WTC11 (cell line): ENCODE results near the gene IL1RAPL1. TPM values are rescaled to one million over a fixed set of nuclear protein-coding genes. Genes with fewer than 3 reads are reported as not detected.

Source experiments
- ATAC-seq: fragments of 200-7000 bp; cut with Tn5 transposase; 2 replicates; pipeline ENCODE4 v1.10.0; 2021; ENCODE audit warnings: mild to moderate bottlenecking, moderate library complexity
- CTCF ChIA-PET: fragments of 300-600 bp; sonication (Branson Sonifier 250); formaldehyde crosslinking; loops from one replicate; lab custom pipeline; 2021; ENCODE audit warnings: antibody characterized with exemption; lab: Charles Lee
- POLR2A ChIA-PET: fragments of 350-600 bp; sonication (Branson Sonifier 250); formaldehyde crosslinking; loops from one replicate; lab custom pipeline; 2021; ENCODE audit warnings: antibody characterized with exemption; lab: Charles Lee
- DNase-seq: peaks from one replicate; pipeline ENCODE4 v3.0.0; 2021; ENCODE audit warnings: low spot score
- H3K27ac Mint-ChIP-seq: 2 replicates; pipeline ENCODE4 v1.8.0; 2021; ENCODE audit warnings: mixed read lengths
- H3K27me3 Mint-ChIP-seq: 2 replicates; pipeline ENCODE4 v1.8.0; 2021; ENCODE audit warnings: low read depth, mild to moderate bottlenecking, moderate library complexity, mixed read lengths
- H3K36me3 Mint-ChIP-seq: 2 replicates; pipeline ENCODE4 v1.8.0; 2021; ENCODE audit warnings: mixed read lengths
- H3K4me1 Mint-ChIP-seq: 2 replicates; pipeline ENCODE4 v1.8.0; 2022; ENCODE audit warnings: mixed read lengths
- H3K4me3 Mint-ChIP-seq: 2 replicates; pipeline ENCODE4 v1.8.0; 2021; ENCODE audit warnings: mild to moderate bottlenecking, moderate library complexity, mixed read lengths
- H3K9me3 Mint-ChIP-seq: 2 replicates; pipeline ENCODE4 v1.8.0; 2021; ENCODE audit warnings: mixed read lengths
- ATF1 ChIP-seq: sonication (generic); formaldehyde crosslinking; IDR thresholded peaks from 2 replicates; pipeline ENCODE4 v1.8.1; 2023; ENCODE audit warnings: mild to moderate bottlenecking, moderate library complexity, missing genetic modification reagents
- ATF2 ChIP-seq: sonication (generic); formaldehyde crosslinking; IDR thresholded peaks from 2 replicates; pipeline ENCODE4 v1.8.1; 2022; ENCODE audit warnings: low read depth, missing genetic modification reagents, borderline replicate concordance
- CDX4 ChIP-seq: fragments of 250-450 bp; sonication (Bioruptor Pico); IDR thresholded peaks from 2 replicates; pipeline ENCODE4 v1.9.0; 2021; ENCODE audit warnings: moderate library complexity, mild to moderate bottlenecking, inconsistent platforms, borderline replicate concordance
- CREB1 ChIP-seq: sonication (generic); formaldehyde crosslinking; IDR thresholded peaks from 2 replicates; pipeline ENCODE4 v1.8.0; 2023; ENCODE audit warnings: mild to moderate bottlenecking, missing genetic modification reagents
- ELF4 ChIP-seq: sonication (generic); formaldehyde crosslinking; IDR thresholded peaks from 2 replicates; pipeline ENCODE4 v1.8.1; 2022; ENCODE audit warnings: low read depth, mild to moderate bottlenecking, moderate library complexity, missing genetic modification reagents
- ETV6 ChIP-seq: sonication (generic); formaldehyde crosslinking; IDR thresholded peaks from 2 replicates; pipeline ENCODE4 v1.8.1; 2022; ENCODE audit warnings: mild to moderate bottlenecking, missing genetic modification reagents
- FOXK1 ChIP-seq: sonication (generic); formaldehyde crosslinking; IDR thresholded peaks from 2 replicates; pipeline ENCODE4 v1.8.0; 2022; ENCODE audit warnings: mild to moderate bottlenecking, moderate library complexity, missing genetic modification reagents
- FOXP1 ChIP-seq: sonication (generic); formaldehyde crosslinking; IDR thresholded peaks from 2 replicates; pipeline ENCODE4 v1.8.0; 2022; ENCODE audit warnings: missing genetic modification reagents, mild to moderate bottlenecking, moderate library complexity, borderline replicate concordance
- GTF2I ChIP-seq: fragments of 250-450 bp; sonication (Bioruptor Pico); conservative IDR thresholded peaks from 2 replicates; pipeline ENCODE4 v1.4.0; 2021; ENCODE audit warnings: mild to moderate bottlenecking
- HMGXB4 ChIP-seq: sonication (generic); formaldehyde crosslinking; IDR thresholded peaks from 2 replicates; pipeline ENCODE4 v1.8.1; 2023; ENCODE audit warnings: mild to moderate bottlenecking, moderate library complexity, missing genetic modification reagents
- IRF1 ChIP-seq: sonication (generic); formaldehyde crosslinking; IDR thresholded peaks from 2 replicates; pipeline ENCODE4 v1.8.0; 2023; ENCODE audit warnings: missing genetic modification reagents
- JUN ChIP-seq: sonication (generic); formaldehyde crosslinking; IDR thresholded peaks from 2 replicates; pipeline ENCODE4 v1.8.0; 2023; ENCODE audit warnings: mild to moderate bottlenecking, missing genetic modification reagents
- MLX ChIP-seq: sonication (generic); formaldehyde crosslinking; IDR thresholded peaks from 2 replicates; pipeline ENCODE4 v1.8.1; 2023; ENCODE audit warnings: mild to moderate bottlenecking, missing genetic modification reagents, moderate library complexity
- NFATC4 ChIP-seq: fragments of 250-450 bp; sonication (Bioruptor Pico); IDR thresholded peaks from 2 replicates; pipeline ENCODE4 v1.9.0; 2021; ENCODE audit warnings: mild to moderate bottlenecking
- NFE2L1 ChIP-seq: sonication (generic); formaldehyde crosslinking; IDR thresholded peaks from 2 replicates; pipeline ENCODE4 v1.8.1; 2023; ENCODE audit warnings: missing genetic modification reagents
- NR3C1 ChIP-seq: sonication (generic); formaldehyde crosslinking; conservative IDR thresholded peaks from 2 replicates; pipeline ENCODE4 v1.8.1; 2023; ENCODE audit warnings: low read depth, mild to moderate bottlenecking, missing genetic modification reagents
- PRDM15 ChIP-seq: sonication (generic); formaldehyde crosslinking; IDR thresholded peaks from 2 replicates; pipeline ENCODE4 v1.8.0; 2022; ENCODE audit warnings: missing genetic modification reagents
- PRRX2 ChIP-seq: fragments of 250-450 bp; sonication (Bioruptor Pico); IDR thresholded peaks from 2 replicates; pipeline ENCODE4 v1.8.0; 2021; ENCODE audit warnings: mild to moderate bottlenecking
- RORB ChIP-seq: fragments of 250-450 bp; sonication (Bioruptor Pico); IDR thresholded peaks from 2 replicates; pipeline ENCODE4 v1.9.0; 2021; ENCODE audit warnings: mild to moderate bottlenecking
- SMAD4 ChIP-seq: sonication (generic); formaldehyde crosslinking; IDR thresholded peaks from 2 replicates; pipeline ENCODE4 v1.8.0; 2022; ENCODE audit warnings: mild to moderate bottlenecking, missing genetic modification reagents
- ZBTB21 ChIP-seq: sonication (generic); formaldehyde crosslinking; IDR thresholded peaks from 2 replicates; pipeline ENCODE4 v1.8.1; 2023; ENCODE audit warnings: mild to moderate bottlenecking, missing genetic modification reagents, borderline replicate concordance
- ZBTB43 ChIP-seq: sonication (generic); formaldehyde crosslinking; IDR thresholded peaks from 2 replicates; pipeline ENCODE4 v1.8.1; 2023; ENCODE audit warnings: mild to moderate bottlenecking, missing genetic modification reagents
- ZNF396 ChIP-seq: fragments of 250-450 bp; sonication (Bioruptor Pico); IDR thresholded peaks from 2 replicates; pipeline ENCODE4 v1.8.0; 2021; ENCODE audit warnings: mild to moderate bottlenecking, moderate library complexity, borderline replicate concordance
- ZNF416 ChIP-seq: fragments of 250-450 bp; sonication (Bioruptor Pico); IDR thresholded peaks from 2 replicates; pipeline ENCODE4 v1.9.0; 2021; ENCODE audit warnings: mild to moderate bottlenecking, inconsistent platforms
- ZNF425 ChIP-seq: fragments of 250-450 bp; sonication (Bioruptor Pico); conservative IDR thresholded peaks from 2 replicates; pipeline ENCODE4 v1.9.0; 2021; ENCODE audit warnings: mild to moderate bottlenecking
- total RNA-seq: library from RNA; stranded (reverse); gene quantifications from 3 replicates; pipeline ENCODE4 v1.2.3, GENCODE V29; 2021

The IL1RAPL1 gene
- total RNA-seq, 1 experiment from 2014 or later = 0.13 TPM

GRCh38 chrX:29580560-29580959 lies 993.3 kb downstream of the IL1RAPL1 start (continued):
- no peak for TF ChIP-seq ATF1
- no peak for TF ChIP-seq JUN (CRISPR knock-in tag)
- TF ChIP-seq ZNF416 (CRISPR knock-in tag) = no peak
- TF ChIP-seq IRF1 (CRISPR knock-in tag) = no peak
- no peak for TF ChIP-seq RORB
- no peak for TF ChIP-seq CDX4 (CRISPR knock-in tag)
- no peak for TF ChIP-seq SMAD4 (CRISPR knock-in tag)
- TF ChIP-seq ZBTB43 = no peak

GRCh38 chrX:29581223-29581622 lies 994.0 kb downstream of the IL1RAPL1 start:
- CTCF ChIA-PET = no interaction called here
- no peaks in the 10 kb centered on the region for H3K27me3 Mint-ChIP-seq
- H3K9me3 Mint-ChIP-seq = no peaks in the 10 kb centered on the region
- no peak for ATAC-seq
- no peak overlapping the region for H3K27ac Mint-ChIP-seq
- H3K4me3 Mint-ChIP-seq = no peak overlapping the region
- H3K4me1 Mint-ChIP-seq = no peaks in the 10 kb centered on the region
- POLR2A ChIA-PET = no interaction called here
- no peaks in the 10 kb centered on the region for H3K36me3 Mint-ChIP-seq
- DNase-seq = no peak
- TF ChIP-seq NFE2L1 (no peak), ZBTB21 (no peak), PRDM15 (CRISPR knock-in tag) (no peak), FOXP1 (CRISPR knock-in tag) (no peak), GTF2I (CRISPR knock-in tag) (no peak), NFATC4 (no peak), FOXK1 (CRISPR knock-in tag) (no peak), PRRX2 (CRISPR knock-in tag) (no peak), CREB1 (no peak), ETV6 (CRISPR knock-in tag) (no peak), NR3C1 (CRISPR knock-in tag) (no peak), MLX (CRISPR knock-in tag) (no peak), ZNF396 (CRISPR knock-in tag) (no peak), HMGXB4 (CRISPR knock-in tag) (no peak), ZNF425 (no peak), ATF2 (CRISPR knock-in tag) (no peak), ELF4 (no peak)
